GM21825 (cell line): Measurements from ENCODE around the gene HBZ.
"Not testable (repeated sequence)": the region's sequence is repeated elsewhere in the genome, so short reads cannot be mapped to it uniquely, and the experiment has no call there.

Experiments used
- ATAC-seq: cut with Tn5 transposase; IDR thresholded peaks from one replicate; pipeline ENCODE4 v1.9.1; 2021; ENCODE audit warnings: mild to moderate bottlenecking, moderate library complexity; ENCODE audit not compliant: unreplicated experiment

The HBZ gene

DNA sequence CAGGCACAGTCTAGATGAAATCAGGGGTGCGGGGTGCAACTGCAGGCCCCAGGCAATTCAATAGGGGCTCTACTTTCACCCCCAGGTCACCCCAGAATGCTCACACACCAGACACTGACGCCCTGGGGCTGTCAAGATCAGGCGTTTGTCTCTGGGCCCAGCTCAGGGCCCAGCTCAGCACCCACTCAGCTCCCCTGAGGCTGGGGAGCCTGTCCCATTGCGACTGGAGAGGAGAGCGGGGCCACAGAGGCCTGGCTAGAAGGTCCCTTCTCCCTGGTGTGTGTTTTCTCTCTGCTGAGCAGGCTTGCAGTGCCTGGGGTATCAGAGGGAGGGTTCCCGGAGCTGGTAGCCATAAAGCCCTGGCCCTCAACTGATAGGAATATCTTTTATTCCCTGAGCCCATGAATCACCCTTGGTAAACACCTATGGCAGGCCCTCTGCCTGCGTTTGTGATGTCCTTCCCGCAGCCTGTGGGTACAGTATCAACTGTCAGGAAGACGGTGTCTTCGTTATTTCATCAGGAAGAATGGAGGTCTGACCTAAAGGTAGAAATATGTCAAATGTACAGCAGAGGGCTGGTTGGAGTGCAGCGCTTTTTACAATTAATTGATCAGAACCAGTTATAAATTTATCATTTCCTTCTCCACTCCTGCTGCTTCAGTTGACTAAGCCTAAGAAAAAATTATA is 25.7 kb downstream of the HBZ start:
- ATAC-seq = no peak

DNA sequence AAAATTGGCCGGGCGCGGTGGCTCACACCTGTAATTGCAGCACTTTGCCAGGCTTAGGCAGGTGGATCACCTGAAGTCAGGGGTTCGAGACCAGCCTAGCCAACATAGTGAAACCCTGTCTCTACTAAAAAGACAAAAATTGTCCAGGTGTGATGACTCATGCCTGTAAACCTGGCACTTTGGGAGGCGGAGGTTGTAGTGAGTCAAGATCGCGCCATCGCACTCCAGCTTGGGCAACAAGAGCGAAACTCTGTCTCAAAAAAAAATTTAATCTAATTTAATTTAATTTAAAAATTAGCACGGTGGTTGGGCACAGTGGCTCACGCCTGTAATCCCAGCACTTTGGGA is 26.2 kb downstream of the HBZ start:
- no peak for ATAC-seq

DNA sequence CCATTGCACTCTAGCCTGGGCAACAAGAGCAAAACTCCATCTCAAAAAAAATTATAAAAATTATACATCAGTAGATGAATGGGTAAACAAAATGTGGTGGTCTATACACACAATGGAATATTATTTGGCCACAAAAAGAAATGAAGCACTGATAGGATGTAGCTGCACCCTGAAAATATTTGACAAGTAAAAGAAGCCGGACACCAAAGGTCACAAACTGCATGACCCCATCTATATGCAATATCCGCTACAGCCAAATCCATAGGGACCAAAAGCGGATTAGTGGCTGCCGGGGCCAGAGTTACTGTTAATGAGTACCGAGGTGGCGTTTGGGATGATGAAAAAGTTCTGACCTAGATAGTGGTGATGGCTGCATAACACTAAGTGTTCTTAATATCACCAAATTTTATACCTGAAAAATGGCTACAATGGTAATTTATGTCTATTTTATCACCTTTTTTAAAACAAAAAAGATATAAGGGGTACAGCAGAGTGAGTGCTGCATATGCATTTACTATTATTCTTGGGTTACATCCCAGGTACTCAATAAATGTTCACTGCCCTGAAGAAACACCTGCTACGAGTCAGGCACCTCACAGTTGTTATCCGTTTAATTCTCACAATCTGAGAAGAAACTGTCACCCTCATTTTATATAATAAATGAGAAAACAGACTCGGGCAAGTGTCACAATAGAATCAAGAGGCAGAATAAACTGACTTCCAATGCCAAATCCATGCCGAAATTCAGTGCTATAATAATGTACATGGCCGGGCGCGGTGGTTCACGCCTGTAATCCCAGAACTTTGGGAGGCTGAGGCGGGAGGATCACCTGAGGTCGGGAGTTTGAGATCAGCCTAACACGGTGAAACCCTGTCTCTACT is 27.0 kb downstream of the HBZ start:
- no peak for ATAC-seq

DNA sequence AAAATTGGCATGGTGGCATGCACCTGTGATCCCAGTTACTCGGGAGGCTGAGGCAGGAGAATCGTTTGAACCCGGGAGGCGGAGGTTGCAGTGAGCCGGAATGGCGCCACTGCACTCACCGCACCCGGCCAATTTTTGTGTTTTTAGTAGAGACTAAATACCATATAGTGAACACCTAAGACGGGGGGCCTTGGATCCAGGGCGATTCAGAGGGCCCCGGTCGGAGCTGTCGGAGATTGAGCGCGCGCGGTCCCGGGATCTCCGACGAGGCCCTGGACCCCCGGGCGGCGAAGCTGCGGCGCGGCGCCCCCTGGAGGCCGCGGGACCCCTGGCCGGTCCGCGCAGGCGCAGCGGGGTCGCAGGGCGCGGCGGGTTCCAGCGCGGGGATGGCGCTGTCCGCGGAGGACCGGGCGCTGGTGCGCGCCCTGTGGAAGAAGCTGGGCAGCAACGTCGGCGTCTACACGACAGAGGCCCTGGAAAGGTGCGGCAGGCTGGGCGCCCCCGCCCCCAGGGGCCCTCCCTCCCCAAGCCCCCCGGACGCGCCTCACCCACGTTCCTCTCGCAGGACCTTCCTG is 27.7 kb downstream of the HBZ start, which contains the start of gene HBQ1:
Gene HBQ1 (plus strand): TSS at position 359 of the 575 bp plus-strand sequence. CDS start 28 bp downstream, at position 387.
- no peak for ATAC-seq

DNA sequence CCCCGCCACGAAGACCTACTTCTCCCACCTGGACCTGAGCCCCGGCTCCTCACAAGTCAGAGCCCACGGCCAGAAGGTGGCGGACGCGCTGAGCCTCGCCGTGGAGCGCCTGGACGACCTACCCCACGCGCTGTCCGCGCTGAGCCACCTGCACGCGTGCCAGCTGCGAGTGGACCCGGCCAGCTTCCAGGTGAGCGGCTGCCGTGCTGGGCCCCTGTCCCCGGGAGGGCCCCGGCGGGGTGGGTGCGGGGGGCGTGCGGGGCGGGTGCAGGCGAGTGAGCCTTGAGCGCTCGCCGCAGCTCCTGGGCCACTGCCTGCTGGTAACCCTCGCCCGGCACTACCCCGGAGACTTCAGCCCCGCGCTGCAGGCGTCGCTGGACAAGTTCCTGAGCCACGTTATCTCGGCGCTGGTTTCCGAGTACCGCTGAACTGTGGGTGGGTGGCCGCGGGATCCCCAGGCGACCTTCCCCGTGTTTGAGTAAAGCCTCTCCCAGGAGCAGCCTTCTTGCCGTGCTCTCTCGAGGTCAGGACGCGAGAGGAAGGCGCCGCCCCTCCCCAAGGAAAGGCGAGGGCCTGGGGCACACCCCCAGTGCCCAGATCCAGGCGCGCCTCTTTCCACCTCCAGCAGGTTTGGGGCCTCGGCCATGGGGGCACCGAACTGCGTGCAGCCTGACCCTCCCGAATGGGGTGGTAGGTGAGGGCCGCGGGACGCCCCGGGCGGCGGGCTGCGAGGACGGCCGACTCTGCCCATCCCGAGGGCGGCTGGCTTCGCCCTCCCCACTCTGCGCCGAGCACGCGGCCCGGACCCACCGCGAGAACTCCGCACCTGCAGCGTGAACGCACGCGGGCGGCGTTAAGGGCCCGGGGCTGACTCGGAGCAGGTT is 28.5 kb downstream of the HBZ start:
- ATAC-seq = peak; percentile 62

DNA sequence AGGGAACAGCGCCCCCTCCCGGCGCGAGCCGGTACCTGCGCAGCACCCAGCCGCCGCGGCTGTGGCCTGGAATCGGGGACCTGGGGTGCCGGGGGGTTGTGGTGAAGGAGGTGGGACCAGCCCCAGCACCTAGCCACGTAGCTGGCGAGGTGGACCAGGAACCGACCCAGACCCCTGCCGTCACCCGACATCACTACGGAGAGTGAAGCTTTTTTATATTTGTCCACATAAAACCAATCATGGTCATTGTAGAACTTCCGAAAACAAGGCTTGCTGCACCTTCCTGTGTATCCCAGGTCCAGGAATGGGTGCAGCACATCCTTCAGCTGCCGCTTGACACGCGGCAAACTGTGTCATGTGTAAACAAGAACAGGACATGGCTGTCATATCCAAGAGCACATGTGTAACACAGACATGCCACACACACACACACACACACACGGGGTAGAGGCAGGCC is 29.1 kb downstream of the HBZ start:
- no peak for ATAC-seq

DNA sequence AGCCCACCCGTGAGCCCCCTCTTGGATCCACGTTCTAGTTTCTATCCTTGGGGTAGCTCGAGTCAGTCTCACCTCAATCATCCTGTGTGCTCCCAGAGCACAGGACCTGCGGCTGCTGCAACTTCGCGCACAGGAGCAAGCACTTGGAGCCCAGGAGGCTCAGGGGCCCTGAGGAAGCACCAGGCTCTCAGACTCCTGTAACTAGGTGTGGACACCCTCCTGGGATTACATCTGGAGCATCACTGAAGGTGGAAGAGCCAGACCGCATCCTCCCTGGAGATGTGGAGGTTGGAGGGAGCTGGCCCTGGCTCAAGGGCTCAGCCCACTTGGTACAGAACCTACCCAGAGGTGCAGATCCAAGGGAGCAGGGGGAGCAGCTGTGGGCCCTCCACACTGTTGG is 30.6 kb downstream of the HBZ start:
- ATAC-seq = no peak

DNA sequence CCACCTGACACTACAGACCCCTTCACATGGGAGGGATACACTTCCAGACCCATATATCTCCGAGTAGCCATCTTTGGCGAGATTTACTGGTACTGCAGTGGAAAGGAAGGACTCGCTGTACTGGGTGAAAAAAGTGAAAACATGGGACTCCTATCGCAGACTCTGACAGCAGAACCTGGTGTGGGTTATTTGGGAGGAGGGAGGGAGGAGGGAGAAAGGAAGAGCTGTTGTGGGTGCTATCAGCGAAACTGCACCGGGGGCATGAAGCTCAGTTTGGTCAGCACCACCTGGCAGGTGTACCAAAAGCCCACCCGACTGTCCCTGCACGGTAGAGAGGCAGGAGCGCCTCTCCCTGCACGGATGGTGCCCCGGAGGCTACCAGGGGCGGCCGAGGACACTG is 32.8 kb downstream of the HBZ start:
- ATAC-seq = no peak

DNA sequence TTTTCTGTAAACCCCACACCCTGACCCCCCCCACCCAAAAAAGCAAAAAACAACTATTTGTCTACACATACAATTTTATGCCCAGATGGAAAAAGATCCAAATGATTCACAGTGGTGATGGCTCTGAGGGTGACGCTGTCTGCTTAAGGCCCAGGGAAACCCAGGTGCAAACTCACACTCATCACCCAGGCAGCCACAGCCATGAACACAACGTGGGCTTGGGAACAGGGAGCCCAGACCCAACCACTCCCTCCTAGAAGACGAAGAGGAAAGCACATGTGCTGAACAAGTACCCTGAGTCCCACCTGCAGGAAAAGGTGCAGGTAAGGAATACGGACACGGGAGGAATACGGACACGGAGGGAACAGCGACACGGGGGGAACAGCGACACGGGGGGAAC is 33.2 kb downstream of the HBZ start:
- no peak for ATAC-seq

DNA sequence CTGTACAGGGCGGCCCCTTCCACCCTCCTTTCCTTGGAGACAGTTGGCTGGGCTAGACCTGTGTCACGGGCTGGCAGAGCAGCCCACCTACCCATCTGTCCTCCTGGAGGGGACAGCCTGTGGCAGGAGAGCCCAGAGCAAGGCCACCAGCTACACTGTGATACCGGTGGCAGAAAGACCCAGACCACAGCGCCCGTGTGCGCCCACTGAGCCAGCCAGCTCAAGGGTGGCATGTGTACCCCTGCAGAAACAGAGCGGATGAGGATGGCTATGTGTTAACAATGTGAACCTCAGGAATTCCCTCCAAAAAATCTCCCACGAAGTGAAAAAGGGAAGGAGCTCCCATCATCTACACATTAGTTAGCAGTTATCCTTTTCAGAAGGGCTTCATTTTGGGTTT is 34.9 kb downstream of the HBZ start:
- no peak for ATAC-seq

DNA sequence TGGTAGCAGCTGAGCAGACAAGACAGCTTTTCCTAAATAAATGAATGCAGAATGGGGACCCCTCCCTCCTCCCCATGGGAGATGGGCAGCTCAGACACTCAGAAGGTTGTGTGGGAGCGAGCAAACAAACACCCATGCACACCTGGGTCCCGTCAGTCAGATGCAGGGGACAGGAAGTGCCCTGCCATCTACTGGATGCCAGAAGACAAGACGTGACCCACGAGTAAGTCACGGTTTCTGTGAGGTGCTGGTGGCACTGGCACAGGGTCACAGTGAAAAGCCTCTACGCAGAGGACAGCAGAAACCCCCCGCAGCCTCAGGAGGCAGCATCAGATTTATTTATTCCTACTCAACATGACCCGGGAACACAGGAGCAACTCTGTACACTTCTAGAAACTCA is 36.2 kb downstream of the HBZ start:
- ATAC-seq = no peak

DNA sequence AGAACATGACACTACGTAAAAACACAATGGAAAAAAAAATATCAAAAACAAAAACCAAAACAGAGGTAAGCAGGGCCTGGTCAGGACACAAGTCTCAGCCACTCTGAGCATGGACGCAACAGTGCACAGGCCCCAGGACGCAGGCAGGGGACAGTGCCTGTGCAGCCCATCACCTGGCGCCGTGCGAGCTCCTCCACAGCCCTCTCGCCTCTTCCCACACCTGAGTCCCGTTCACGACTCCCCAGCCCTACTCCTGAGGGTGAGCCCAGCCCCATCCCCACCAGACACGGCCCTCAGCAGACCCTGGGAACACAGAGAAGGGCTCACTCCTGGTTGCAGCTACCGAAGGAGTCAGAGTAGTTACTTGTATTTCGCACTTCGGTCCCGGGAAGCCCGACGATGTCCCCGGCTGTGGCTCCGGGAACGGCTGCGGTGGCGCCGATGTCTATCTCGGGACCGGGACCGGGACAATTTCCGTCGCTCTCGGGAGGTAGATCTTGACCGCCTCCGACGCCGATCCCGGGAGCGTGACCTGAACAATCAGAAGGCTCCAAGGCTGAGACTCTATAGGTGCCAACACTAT is 37.3 kb downstream of the HBZ start:
- no peak for ATAC-seq

DNA sequence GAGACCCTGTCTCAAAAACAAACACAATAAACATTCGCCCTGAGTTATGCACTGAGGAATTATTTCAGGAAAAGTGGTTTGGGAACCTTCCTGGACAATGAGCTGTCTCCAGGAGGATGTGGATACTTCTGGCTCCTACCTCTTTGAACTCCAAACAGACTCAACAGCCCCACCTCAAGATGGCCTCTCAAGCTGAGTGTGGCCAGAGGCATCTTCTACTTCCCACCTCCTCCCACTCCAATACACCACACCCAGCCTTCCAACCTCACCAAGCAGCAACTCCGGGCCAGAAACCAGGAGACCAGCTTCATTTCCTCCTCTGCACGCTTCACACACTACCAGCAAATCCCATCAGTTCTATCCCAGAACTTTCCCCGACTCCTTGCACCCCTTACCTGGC is 39.4 kb downstream of the HBZ start:
- ATAC-seq = no peak

DNA sequence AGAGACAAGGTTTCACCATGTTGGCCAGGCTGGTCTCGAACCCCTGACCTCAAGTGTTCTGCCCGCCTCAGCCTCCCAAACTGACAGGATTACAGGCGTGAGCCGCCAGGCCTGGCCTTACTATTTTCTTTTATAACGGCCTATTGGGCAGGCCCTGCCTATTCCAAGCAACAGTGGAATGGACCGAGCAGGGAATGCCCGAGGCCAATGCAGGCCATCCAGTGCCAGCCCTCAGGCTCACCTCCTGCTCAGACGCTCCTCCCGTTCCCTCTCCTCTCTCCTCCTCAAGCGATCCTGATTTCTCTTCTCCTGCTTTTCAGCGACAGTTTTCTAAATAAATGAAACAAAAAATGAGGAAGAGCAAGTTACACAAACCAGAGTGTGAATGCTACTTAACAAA is 40.2 kb downstream of the HBZ start:
- ATAC-seq = no peak

DNA sequence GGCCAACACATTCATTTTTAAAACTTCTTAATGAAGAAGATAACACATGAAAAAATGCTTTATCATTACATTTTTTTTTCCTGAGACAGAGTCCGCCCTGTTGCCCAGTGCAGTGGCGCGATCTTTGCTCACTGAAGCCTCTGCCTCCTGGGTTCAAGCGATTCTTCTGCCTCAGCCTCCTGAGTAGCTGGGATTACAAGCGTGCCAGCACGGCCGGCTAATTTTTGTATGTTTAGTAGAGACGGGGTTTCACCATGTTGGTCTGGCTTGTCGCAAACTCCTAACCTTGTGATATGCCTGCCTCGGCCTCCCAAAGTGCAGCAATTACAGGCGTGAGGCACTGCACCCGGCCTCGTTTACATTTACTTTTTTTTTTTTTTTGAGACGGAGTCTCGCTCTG is 41.0 kb downstream of the HBZ start:
- no peak for ATAC-seq

DNA sequence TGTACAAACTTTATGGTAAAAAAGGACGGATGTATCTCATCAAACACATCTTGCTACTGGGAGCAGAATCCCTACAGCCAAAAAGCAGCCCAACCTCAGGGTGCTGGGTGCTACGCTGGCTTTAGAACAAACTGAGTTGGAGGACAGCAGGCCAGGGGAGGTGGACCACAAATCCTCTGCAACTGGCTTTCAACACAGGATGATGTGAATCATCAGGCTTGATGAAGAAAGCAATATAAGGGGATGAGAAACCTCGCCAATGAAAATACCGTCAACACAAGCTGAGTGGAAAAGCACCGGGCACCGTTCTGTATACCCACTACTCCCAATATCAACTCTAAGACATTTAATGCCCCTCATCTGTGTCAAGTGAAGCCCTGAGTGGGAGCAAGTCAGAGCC is 42.1 kb downstream of the HBZ start:
- ATAC-seq = no peak

DNA sequence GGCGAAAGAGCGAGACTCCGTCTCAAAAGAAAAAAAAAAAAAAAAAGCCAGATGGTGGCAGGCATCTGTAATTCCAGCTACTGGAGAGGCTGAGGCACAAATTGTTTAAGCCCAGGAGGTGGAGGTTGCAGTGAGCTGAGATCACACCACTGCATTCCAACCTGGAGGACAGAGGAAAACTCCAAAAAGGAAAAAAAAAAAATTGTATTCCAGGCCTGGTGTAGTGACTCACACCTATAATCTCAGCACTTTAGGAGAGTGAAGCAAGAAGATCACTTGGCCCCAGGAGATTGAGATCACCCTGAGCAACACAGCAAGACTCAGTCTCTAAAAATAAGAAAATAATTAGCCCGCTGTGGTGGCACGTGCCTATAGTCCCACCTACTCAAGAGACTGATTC is 47.9 kb downstream of the HBZ start:
- ATAC-seq = no peak

DNA sequence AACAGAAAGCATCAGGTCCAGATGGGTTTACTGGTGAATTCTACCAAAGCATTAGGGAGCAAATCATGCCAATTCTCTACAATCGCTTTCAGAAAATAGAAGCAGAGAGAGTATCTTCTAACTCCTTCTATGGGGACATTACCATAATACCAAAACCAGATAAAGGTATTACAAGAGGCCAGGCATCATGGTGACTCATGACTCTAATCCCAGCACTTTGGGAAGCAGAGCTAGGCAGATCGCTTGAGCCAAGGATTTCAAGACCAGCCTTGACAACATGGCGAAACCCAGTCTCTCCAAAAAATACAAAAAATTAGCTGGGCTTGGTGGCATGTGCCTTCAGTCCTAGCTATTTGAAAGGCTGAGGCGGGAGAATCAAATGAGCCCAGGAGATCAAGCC is 50.8 kb downstream of the HBZ start:
- ATAC-seq = no peak

DNA sequence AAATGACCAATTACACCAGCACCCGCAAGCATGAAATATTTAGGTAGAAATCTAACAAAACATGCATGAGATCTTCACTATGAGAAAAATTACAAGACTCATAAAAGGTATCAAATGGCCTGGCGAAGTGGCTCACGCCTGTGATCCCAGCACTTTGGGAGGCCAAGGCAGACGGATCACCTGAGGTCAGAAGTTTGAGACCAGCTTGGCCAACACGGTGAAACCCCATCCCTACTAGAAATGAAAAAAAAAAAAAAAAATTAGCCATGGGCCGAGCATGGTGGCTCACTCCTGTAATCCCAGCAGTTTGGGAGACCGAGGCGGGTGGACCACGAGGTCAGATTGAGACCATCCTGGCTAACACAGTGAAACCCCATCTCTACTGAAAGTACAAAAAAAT is 51.6 kb downstream of the HBZ start:
- ATAC-seq = not testable (repeated sequence)
